ENCODE measurements around the gene PRORP. TPM values are rescaled to one million over a fixed set of nuclear protein-coding genes. Genes with fewer than 3 reads are reported as not detected.

The PRORP gene
- total and polyA plus RNA-seq, 2 of the 13 experiments (the other 11 are each of a cell fraction or from before 2014, with no cell fraction given): 48.9 to 88.7 TPM

DNA sequence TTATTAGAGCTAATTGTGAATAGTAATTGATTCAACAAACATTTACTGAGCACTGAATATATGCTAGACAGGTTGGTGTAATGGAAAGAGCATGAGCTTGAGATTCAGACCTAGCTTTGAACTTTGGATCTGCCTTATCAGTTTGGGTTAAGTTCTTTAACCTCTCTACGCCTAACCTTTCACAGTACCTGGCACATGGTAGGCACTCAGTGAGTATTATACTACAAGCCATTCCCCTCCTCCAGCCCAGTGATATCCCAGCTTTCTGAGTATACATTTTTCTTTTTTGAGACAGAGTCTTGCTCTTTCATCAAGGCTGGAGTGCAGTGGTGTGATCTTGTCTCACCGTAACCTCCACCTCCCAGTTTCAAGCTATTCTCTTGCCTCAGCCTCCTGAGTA, 44.3 kb upstream of the PRORP start (continued):
- TF ChIP-seq, protein P1, sequence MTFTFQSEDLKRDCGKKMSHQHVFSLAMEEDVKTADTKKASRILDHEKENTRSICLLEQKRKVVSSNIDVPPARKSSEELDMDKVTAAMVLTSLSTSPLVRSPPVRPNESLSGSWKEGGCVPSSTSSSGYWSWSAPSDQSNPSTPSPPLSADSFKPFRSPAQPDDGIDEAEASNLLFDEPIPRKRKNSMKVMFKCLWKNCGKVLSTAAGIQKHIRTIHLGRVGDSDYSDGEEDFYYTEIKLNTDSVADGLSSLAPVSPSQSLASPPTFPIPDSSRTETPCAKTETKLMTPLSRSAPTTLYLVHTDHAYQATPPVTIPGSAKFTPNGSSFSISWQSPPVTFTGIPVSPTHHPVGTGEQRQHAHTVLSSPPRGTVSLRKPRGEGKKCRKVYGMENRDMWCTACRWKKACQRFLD (CRISPR knock-in tag; IDR thresholded peaks at IDR 0.05; ENCODE audit: borderline replicate concordance): no peak
- no peak for TF ChIP-seq MATR3 (CRISPR knock-in tag; IDR thresholded peaks at IDR 0.05)
- TF ChIP-seq ELF1 (CRISPR knock-in tag; IDR thresholded peaks at IDR 0.05): no peak
- TF ChIP-seq, protein P2, sequence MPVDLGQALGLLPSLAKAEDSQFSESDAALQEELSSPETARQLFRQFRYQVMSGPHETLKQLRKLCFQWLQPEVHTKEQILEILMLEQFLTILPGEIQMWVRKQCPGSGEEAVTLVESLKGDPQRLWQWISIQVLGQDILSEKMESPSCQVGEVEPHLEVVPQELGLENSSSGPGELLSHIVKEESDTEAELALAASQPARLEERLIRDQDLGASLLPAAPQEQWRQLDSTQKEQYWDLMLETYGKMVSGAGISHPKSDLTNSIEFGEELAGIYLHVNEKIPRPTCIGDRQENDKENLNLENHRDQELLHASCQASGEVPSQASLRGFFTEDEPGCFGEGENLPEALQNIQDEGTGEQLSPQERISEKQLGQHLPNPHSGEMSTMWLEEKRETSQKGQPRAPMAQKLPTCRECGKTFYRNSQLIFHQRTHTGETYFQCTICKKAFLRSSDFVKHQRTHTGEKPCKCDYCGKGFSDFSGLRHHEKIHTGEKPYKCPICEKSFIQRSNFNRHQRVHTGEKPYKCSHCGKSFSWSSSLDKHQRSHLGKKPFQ (CRISPR knock-in tag; IDR thresholded peaks at IDR 0.05; ENCODE audit: insufficient replicate concordance): peak; percentile 59
- TF ChIP-seq ZNF75D (CRISPR knock-in tag; IDR thresholded peaks at IDR 0.05; ENCODE audit: borderline replicate concordance): no peak
- no peak for TF ChIP-seq ZNF232 (CRISPR knock-in tag; IDR thresholded peaks at IDR 0.05; ENCODE audit: borderline replicate concordance)
- peak; percentile 64 for TF ChIP-seq GATAD2A (CRISPR knock-in tag; IDR thresholded peaks at IDR 0.05)
- TF ChIP-seq HES4 (CRISPR knock-in tag; IDR thresholded peaks at IDR 0.05; ENCODE audit: borderline replicate concordance): no peak
- TF ChIP-seq, protein P3, sequence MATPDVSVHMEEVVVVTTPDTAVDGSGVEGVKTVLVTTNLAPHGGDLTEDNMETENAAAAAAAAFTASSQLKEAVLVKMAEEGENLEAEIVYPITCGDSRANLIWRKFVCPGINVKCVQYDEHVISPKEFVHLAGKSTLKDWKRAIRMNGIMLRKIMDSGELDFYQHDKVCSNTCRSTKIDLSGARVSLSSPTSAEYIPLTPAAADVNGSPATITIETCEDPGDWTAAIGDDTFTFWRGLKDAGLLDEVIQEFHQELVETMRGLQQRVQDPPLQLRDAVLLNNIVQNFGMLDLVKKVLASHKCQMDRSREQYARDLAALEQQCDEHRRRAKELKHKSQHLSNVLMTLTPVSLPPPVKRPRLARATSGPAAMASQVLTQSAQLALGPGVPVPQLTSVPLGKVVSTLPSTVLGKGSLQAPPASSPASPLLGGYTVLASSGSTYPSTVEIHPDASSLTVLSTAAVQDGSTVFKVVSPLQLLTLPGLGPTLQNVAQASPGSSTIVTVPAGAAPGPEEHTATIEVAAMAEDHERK (CRISPR knock-in tag; IDR thresholded peaks at IDR 0.05; ENCODE audit: low read depth): no peak
- TF ChIP-seq, protein P4, sequence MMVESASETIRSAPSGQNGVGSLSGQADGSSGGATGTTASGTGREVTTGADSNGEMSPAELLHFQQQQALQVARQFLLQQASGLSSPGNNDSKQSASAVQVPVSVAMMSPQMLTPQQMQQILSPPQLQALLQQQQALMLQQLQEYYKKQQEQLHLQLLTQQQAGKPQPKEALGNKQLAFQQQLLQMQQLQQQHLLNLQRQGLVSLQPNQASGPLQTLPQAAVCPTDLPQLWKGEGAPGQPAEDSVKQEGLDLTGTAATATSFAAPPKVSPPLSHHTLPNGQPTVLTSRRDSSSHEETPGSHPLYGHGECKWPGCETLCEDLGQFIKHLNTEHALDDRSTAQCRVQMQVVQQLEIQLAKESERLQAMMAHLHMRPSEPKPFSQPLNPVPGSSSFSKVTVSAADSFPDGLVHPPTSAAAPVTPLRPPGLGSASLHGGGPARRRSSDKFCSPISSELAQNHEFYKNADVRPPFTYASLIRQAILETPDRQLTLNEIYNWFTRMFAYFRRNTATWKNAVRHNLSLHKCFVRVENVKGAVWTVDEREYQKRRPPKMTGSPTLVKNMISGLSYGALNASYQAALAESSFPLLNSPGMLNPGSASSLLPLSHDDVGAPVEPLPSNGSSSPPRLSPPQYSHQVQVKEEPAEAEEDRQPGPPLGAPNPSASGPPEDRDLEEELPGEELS (CRISPR knock-in tag; IDR thresholded peaks at IDR 0.05): peak; percentile 24; the same call in 1 of the 2 replicates
- TF ChIP-seq TMF1 (CRISPR knock-in tag; IDR thresholded peaks at IDR 0.05; ENCODE audit: low read depth): no peak
- TF ChIP-seq ZNF207 (IDR thresholded peaks at IDR 0.05; ENCODE audit: borderline replicate concordance): no peak
- no peak for TF ChIP-seq ZNF891 (CRISPR knock-in tag; IDR thresholded peaks at IDR 0.05)
- TF ChIP-seq NR2F2 (IDR thresholded peaks at IDR 0.05; ENCODE audit: borderline replicate concordance, low read depth): peak; percentile 90
- TF ChIP-seq TOPORS (CRISPR knock-in tag; IDR thresholded peaks at IDR 0.05): peak; percentile 79; the same call in 1 of the 2 replicates
- no peak for TF ChIP-seq CREM (IDR thresholded peaks at IDR 0.05)
- no peak for TF ChIP-seq CREM (CRISPR knock-in tag; IDR thresholded peaks at IDR 0.05)
- TF ChIP-seq JARID2 (CRISPR knock-in tag; IDR thresholded peaks at IDR 0.05; ENCODE audit: insufficient replicate concordance): no peak
- peak; percentile 72; the same call in 1 of the 2 replicates for TF ChIP-seq ESRRA (CRISPR knock-in tag; IDR thresholded peaks at IDR 0.05; ENCODE audit: low read depth)
- TF ChIP-seq MBNL3 (CRISPR knock-in tag; conservative IDR thresholded peaks at IDR 0.05): no peak; the same call in 1 of the 2 replicates
- TF ChIP-seq ZNF292 (CRISPR knock-in tag; IDR thresholded peaks at IDR 0.05; ENCODE audit: borderline replicate concordance, low read depth): 0 out of 2 replicates have a peak, but pooled peaks have one; percentile 37

All from HepG2 (cell line).